GM08714 (cell line): ENCODE measurements around the gene IGFBP5.

Experiments used
- H3K4me3 ChIP-seq: fragments of 200-500 bp; sonication (Bioruptor generic); 2 replicates; pipeline ENCODE4 v1.5.1; 2014; ENCODE audit warnings: mild to moderate bottlenecking, low read length, inconsistent platforms
- ZNF274 ChIP-seq: IDR thresholded peaks from 2 replicates; pipeline ENCODE4 v1.6.1; 2012; ENCODE audit warnings: mild to moderate bottlenecking, low read depth, low read length

IGFBP5 gene

DNA sequence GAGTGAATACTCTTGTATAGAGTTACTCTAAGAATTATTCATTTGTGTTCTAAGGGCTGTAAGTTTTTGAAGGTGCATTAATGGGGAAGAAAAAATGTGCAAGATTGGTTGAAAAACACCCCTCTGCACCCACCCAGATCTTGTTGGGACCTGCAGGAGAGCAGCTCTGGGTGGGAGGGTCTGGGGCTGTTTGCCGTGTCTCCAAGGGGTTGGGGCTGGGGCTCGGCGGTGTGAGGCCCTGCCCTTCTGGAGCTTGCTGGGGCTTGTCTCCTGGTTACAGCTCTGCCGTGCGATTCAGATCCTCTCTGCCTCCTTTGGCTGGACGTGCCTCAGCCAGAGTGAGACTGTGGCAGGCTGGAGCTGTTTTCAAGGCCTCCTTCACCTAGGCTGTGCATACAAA, 36.1 kb downstream of the IGFBP5 start:
- no peak overlapping the region for H3K4me3 ChIP-seq
- TF ChIP-seq ZNF274, result no peak

DNA sequence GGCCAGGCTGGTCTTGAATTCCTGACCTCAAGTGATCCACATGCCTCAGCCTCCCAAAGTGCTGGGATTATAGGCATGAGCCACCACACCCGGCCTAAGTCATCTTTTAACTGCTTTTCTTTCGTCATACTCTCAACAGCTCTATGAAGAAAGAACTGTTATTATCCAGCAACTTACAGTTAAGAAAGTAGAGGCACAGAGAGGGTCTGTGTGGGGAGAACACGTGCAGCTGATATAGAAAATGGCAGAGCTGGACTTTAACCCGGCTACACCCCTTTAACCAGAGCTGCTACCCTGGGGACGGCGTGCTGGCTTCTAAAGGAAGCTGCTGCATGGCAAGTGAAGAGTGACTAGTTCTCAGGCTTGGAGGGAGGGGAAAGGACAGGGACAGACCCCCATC, 36.6 kb downstream of the IGFBP5 start:
- H3K4me3 ChIP-seq, result no peak overlapping the region
- no peak for TF ChIP-seq ZNF274

DNA sequence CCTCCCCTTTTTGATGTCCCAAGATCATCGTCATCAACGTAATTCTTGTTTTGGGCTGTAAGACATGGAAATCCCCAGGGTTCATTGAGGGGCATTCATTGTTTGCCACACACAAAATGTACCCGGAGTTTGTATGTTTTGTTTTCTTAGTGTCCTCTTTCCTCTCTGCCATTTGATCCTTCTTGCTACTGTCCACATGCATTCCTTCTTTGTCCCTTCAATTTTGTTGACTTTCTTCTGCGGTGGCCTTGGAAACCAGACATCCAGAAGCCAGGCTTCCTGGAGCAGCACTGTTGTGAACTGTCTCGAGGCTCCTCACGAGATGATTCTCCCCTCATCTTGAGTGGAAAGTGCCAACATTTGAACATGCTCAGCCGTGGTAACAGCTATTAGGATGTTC, 37.4 kb downstream of the IGFBP5 start:
- TF ChIP-seq ZNF274, result no peak
- H3K4me3 ChIP-seq, result no peak overlapping the region

DNA sequence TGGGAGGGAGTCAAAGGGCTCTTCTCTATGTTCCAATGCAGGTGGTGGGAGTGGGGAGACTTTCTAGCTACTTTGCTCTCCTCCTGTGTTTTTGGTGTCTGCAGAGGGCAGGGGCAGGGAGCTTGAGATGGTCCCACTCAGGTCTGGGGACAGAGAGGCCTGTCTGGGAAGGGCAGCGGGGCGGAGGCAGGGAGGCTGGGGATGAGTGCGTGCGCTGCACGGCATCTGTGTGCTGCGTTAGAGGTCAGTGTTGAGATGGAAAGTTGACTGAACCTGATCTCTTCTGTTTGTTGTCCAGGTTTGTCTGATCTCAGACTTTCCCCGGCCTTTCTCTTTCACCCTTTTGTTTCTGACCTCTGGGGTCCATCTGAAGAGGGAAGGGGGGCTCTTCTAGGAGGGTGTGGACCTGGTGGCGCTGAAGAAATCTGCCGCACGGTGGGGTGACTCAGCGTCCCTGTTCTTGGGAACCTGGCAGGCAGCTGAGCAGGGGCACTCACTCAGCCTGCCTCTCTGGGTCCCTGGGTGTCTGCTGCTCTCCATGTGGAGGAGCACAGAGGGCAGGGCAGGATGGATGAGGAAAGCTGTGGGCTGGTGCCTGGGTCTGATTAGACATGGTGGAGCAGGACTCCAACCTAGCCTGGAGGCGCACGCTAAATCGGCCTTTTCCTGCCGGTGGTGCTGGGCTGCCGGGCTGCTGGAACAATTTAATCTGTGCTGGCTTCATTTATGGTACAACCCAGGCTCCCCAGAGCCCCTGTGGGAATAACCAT, 38.1 kb downstream of the IGFBP5 start:
- TF ChIP-seq ZNF274, result no peak
- no peak overlapping the region for H3K4me3 ChIP-seq

DNA sequence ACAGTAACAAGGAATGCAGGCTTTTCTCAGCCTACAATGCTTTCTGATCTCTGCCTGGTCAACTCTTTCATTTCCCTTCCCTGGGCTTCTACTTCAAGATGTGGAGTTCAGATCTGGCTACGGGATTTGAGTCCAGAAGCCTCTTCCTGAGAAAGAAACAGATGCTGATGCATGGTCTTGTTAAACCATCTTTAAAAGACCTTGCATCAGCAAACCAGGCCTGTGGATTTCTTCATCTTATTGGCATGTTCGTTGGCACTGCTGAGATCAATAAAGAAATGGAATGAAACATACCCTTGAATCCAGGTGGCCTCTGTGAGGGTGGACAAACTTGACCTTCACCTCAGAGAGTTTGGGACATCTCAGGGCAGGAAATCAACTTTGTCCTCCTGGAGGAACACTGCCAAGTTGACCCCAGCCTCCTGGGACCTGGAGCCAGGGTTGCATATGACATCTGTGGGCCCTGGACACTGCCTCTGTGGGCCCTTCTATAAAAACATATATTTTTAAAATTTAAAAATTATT, 40.8 kb downstream of the IGFBP5 start:
- H3K4me3 ChIP-seq, result no peak overlapping the region
- TF ChIP-seq ZNF274, result no peak

DNA sequence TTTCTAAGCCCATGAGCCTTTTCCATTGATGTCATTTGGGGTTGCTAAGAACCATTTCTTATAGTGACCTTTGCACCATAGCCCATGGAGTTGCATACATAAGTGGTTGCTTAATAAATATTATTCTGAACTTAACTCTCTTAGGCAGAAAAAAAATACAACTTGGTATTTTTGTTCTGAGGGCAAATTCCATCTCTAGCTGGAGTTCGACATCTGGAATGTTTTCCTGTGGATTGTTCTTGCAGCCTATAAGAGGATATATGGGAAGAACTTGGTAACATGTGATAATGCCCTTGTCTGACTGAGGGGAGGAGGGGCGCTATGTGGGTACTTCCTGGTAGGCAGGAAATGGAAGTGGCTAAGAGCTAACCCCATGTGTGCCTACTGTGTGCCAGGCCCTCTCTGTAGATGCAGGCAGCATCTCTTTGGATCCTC, 41.4 kb downstream of the IGFBP5 start:
- TF ChIP-seq ZNF274, result no peak
- no peak overlapping the region for H3K4me3 ChIP-seq

GRCh38 chr2:216653093-216653799, 42.1 kb downstream of the IGFBP5 start:
- H3K4me3 ChIP-seq, result no peak overlapping the region
- no peak for TF ChIP-seq ZNF274

DNA sequence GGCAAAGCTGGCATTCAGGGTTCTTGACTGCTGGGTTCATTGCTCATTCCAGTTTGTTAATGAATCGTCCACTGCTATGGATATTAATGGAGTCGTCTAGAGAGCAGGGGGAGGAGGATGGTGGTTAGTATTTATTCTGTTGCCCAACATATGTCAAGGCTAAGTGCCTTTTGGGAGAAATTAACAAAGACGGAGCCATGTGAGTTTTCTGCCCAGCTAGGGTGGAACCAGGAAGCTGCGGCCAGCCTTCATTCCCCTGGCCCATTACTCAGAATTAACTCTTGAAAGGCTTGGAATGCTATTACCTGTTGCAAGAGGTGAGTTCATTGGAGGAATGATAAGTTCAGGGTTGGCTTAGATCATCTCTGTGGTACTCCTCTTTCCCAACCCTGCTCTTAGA, 42.8 kb downstream of the IGFBP5 start:
- no peak overlapping the region for H3K4me3 ChIP-seq
- no peak for TF ChIP-seq ZNF274

- H3K4me3 ChIP-seq, result no peak overlapping the region
- no peak for TF ChIP-seq ZNF274
Observed at GRCh38 chr2:216651351-216651881, 43.9 kb downstream of the IGFBP5 start.

- TF ChIP-seq ZNF274, result no peak
- H3K4me3 ChIP-seq, result no peak overlapping the region
Observed at GRCh38 chr2:216650626-216651257, 44.6 kb downstream of the IGFBP5 start.

DNA sequence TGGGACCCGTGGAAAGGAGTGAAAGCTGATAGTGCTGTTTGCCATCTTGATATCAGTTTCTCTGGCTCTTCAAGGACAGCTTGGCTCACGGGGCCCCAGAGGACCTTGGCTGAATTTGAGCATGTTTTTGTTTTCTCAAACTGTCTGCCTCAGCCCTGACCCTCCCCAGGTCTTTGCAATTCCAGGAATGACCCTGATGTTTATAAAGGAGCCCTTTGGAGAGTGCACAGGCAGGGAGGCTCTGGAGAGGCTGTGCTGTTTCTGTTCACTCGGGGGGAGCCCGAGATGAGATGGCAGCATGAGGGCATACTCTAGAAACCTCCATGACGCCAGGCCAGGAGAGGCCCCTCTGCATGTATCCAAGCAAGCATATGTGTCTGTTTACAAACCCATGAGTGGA, 45.8 kb downstream of the IGFBP5 start:
- H3K4me3 ChIP-seq, result no peak overlapping the region
- no peak for TF ChIP-seq ZNF274

DNA sequence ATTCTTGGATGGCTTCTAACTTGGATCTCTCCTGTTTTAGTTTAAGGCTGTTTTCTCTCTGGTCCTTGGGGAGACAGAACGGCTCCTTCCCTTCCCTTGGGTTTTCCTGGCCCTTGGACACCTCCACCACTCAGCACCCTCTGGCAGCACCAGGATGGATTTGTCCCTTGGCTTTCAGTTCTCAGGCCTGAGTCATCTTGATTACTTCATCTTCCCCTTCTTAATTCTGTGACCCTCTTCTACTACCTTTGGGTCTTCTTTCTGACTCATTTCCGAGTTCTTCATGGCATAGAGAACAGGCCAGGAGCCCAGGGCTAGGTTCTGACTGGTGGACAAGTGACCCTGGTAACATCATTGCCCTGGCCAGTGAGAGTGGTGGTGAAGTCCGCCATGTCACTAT, 47.2 kb downstream of the IGFBP5 start:
- H3K4me3 ChIP-seq, result no peak overlapping the region
- TF ChIP-seq ZNF274, result no peak

GRCh38 chr2:216646116-216646515, 49.2 kb downstream of the IGFBP5 start:
- no peak overlapping the region for H3K4me3 ChIP-seq
- TF ChIP-seq ZNF274, result no peak

- no peak overlapping the region for H3K4me3 ChIP-seq
- TF ChIP-seq ZNF274, result no peak
Observed at GRCh38 chr2:216645636-216645950, 49.8 kb downstream of the IGFBP5 start.
